A673 (cell line): ENCODE results near the gene HELT. TPM values are rescaled to one million over a fixed set of nuclear protein-coding genes. Genes with fewer than 3 reads are reported as not detected.
A peak's percentile ranks its signal among the peaks of the same experiment; 100 is the strongest.
"Not testable (repeated sequence)": the region's sequence is repeated elsewhere in the genome, so short reads cannot be mapped to it uniquely, and the experiment has no call there.

Experiments used
- BruUV-seq: library from RNA; stranded (reverse); fragments of 400-500 nt; replicated peaks from 2 replicates; lab custom pipeline; 2021; lab: Mats Ljungman, UMichigan
- CTCF ChIA-PET: fragments of 300-600 bp; sonication (Branson Sonifier 250); formaldehyde crosslinking; loops from one replicate; lab custom pipeline; 2022; ENCODE audit warnings: antibody characterized with exemption; lab: Charles Lee
- POLR2A ChIA-PET: fragments of 300-600 bp; sonication (Branson Sonifier 250); formaldehyde crosslinking; loops from one replicate; lab custom pipeline; 2022; ENCODE audit warnings: antibody characterized with exemption; ENCODE audit not compliant: low non-redundant PET; lab: Charles Lee
- DNase-seq: peaks from one replicate; pipeline ENCODE4 v3.0.0-alpha.2; 2015; ENCODE audit warnings: low spot score
- H3K27ac ChIP-seq: fragments of 200-600 bp; sonication (generic); 2 replicates; pipeline ENCODE4 v1.5.1; 2016; ENCODE audit warnings: mixed run types, low read depth, mild to moderate bottlenecking, mixed read lengths, antibody characterized with exemption, low read length; ENCODE audit not compliant: poor library complexity, severe bottlenecking
- H3K27me3 ChIP-seq: fragments of 200-600 bp; sonication (generic); replicated peaks from 2 replicates; pipeline ENCODE4 v1.6.1; 2017; ENCODE audit warnings: mixed run types, low read depth, mild to moderate bottlenecking, mixed read lengths, antibody characterized with exemption, low read length; ENCODE audit not compliant: insufficient read depth, poor library complexity
- H3K36me3 ChIP-seq: fragments of 200-600 bp; sonication (generic); 2 replicates; pipeline ENCODE4 v1.6.1; 2016; ENCODE audit warnings: mixed run types, mild to moderate bottlenecking, mixed read lengths, antibody characterized with exemption, low read length; ENCODE audit not compliant: insufficient read depth, poor library complexity, severe bottlenecking
- H3K4me1 ChIP-seq: fragments of 200-600 bp; sonication (generic); 2 replicates; pipeline ENCODE4 v1.6.1; 2017; ENCODE audit warnings: mixed run types, mild to moderate bottlenecking, mixed read lengths, antibody characterized with exemption, low read length; ENCODE audit not compliant: insufficient read depth, poor library complexity, severe bottlenecking
- H3K4me3 ChIP-seq: fragments of 200-600 bp; sonication (generic); 2 replicates; pipeline ENCODE4 v1.5.1; 2016; ENCODE audit warnings: low read depth, mixed run types, mild to moderate bottlenecking, mixed read lengths, low read length; ENCODE audit not compliant: poor library complexity, severe bottlenecking
- H3K9me3 ChIP-seq: fragments of 200-600 bp; sonication (generic); 2 replicates; pipeline ENCODE4 v1.6.1; 2016; ENCODE audit warnings: mixed run types, low read depth, mild to moderate bottlenecking, mixed read lengths, antibody characterized with exemption, low read length; ENCODE audit not compliant: poor library complexity, severe bottlenecking
- EZH2 ChIP-seq: fragments of 200-600 bp; sonication (generic); IDR thresholded peaks from 2 replicates; pipeline ENCODE4 v1.6.1; 2017; ENCODE audit warnings: borderline replicate concordance, low read depth, mild to moderate bottlenecking, mixed read lengths, antibody characterized with exemption, low read length; ENCODE audit not compliant: poor library complexity, severe bottlenecking
- intact Hi-C: fragments of 100-400 bp; cut with micrococcal nuclease; formaldehyde crosslinking; loops from one replicate; pipeline ENCODE4 v1.10.0; 2022; ENCODE audit not compliant: unreplicated experiment
- total RNA-seq: library from RNA; stranded (reverse); gene quantifications from 2 replicates; pipeline ENCODE4 v1.2.3, GENCODE V29; 2021
- TF ChIP-seq, protein P1 (sequence below): fragments of 300-800, 200-600 bp; sonication (generic); conservative IDR thresholded peaks from 2 replicates; pipeline ENCODE4 v1.5.1; 2017; ENCODE audit warnings: low read depth, mild to moderate bottlenecking, antibody characterized with exemption, low read length, moderate library complexity, mixed read lengths

HELT gene
- total RNA-seq, 1 experiment from 2014 or later: not detected

- BruUV-seq: no TSS peak
- ChIA-PET POLR2A (interaction anchor here (0.5 to 0.6 kb wide), 2 partner anchors 249 to 720 kb away, joined by 3 to 8 read pairs; no protein-coding TSS in a partner anchor), CTCF (interaction anchor here (2.0 kb wide), 1 partner anchor 238 kb away, joined by 12 read pairs; no protein-coding TSS in a partner anchor)
- H3K4me1 ChIP-seq: peaks cover 5% of the 10 kb centered on the region
- H3K27me3 ChIP-seq: no peaks in the 10 kb centered on the region
- TF ChIP-seq, protein P1, sequence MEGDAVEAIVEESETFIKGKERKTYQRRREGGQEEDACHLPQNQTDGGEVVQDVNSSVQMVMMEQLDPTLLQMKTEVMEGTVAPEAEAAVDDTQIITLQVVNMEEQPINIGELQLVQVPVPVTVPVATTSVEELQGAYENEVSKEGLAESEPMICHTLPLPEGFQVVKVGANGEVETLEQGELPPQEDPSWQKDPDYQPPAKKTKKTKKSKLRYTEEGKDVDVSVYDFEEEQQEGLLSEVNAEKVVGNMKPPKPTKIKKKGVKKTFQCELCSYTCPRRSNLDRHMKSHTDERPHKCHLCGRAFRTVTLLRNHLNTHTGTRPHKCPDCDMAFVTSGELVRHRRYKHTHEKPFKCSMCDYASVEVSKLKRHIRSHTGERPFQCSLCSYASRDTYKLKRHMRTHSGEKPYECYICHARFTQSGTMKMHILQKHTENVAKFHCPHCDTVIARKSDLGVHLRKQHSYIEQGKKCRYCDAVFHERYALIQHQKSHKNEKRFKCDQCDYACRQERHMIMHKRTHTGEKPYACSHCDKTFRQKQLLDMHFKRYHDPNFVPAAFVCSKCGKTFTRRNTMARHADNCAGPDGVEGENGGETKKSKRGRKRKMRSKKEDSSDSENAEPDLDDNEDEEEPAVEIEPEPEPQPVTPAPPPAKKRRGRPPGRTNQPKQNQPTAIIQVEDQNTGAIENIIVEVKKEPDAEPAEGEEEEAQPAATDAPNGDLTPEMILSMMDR: peak; percentile 56
- no peak for TF ChIP-seq EZH2
- H3K4me3 ChIP-seq: no peak overlapping the region
- no peaks in the 10 kb centered on the region for H3K9me3 ChIP-seq
- no peaks in the 10 kb centered on the region for H3K36me3 ChIP-seq
- peak; percentile 83 for DNase-seq
- H3K27ac ChIP-seq: no peak overlapping the region
- intact Hi-C loops: loop anchor here (1.0 to 10.0 kb wide), 3 partner anchors 239 to 719 kb away; no protein-coding TSS in a partner anchor
These were observed 34.5 kb upstream of the HELT start for GRCh38 chr4:184983672-184984356.

DNA sequence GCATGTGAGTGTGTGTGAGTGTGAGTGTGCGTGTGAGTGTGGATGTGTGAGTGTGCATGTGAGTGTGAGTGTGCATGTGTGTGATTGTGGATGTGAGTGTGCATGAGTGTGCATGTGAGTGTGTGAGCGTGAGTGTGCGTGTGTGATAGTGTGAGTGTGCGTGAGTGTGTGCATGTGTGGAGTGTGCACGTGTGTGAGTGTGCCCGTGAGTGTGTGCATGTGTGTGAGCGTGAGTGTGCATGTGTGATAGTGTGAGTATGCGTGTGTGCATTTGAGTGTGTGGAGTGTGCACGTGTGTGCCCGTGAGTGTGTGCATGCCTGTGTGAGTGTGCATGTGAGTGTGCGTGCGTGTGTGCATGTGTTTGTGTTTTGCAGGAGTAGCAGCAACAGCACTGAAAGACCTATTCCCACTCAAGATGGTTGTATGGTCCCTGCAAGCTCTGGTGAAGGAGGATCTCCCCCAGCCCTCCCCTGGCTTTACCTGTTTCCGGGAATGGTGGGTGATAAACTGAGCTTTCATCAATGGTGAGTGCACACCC is 30.7 kb upstream of the HELT start:
- no peaks in the 10 kb centered on the region for H3K36me3 ChIP-seq
- no peak overlapping the region for H3K4me3 ChIP-seq
- ChIA-PET POLR2A (no interaction called here), CTCF (no interaction called here)
- intact Hi-C loops: loop anchor here (10.0 kb wide), 1 partner anchor 723 kb away; no protein-coding TSS in a partner anchor
- BruUV-seq: no TSS peak
- no peak for DNase-seq
- H3K4me1 ChIP-seq: peaks cover 5% of the 10 kb centered on the region
- no peak overlapping the region for H3K27ac ChIP-seq
- TF ChIP-seq, protein P1: no peak
- no peak for TF ChIP-seq EZH2
- H3K9me3 ChIP-seq: no peaks in the 10 kb centered on the region
- H3K27me3 ChIP-seq: no peaks in the 10 kb centered on the region

- TF ChIP-seq EZH2: no peak
- intact Hi-C loops: loop anchor here (10.0 kb wide), 1 partner anchor 724 kb away; no protein-coding TSS in a partner anchor
- no peaks in the 10 kb centered on the region for H3K36me3 ChIP-seq
- CTCF ChIA-PET: no interaction called here
- no peak overlapping the region for H3K4me3 ChIP-seq
- no peaks in the 10 kb centered on the region for H3K9me3 ChIP-seq
- no peak for DNase-seq
- H3K27ac ChIP-seq: no peak overlapping the region
- no TSS peak for BruUV-seq
- no peaks in the 10 kb centered on the region for H3K27me3 ChIP-seq
- peaks cover 7% of the 10 kb centered on the region for H3K4me1 ChIP-seq
- POLR2A ChIA-PET: no interaction called here
These were observed 29.7 kb upstream of the HELT start for GRCh38 chr4:184988611-184989010.

DNA sequence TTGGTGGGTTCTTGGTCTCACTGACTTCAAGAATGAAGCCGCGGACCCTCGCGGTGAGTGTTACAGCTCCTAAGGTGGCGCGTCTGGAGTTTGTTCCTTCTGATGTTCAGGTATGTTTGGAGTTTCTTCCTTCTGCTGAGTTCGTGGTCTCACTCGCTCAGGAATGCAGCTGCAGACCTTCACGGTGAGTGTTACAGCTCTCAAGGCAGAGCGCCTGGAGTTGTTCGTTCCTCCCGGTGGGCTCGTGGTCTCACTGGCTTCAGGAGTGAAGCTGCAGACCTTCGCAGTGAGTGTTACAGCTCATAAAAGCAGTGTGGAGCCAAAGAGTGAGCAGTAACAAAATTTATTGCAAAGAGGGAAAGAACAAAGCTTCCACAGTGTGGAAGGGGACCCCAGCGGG is 29.0 kb upstream of the HELT start:
- H3K27me3 ChIP-seq, CTCF ChIA-PET, H3K4me1 ChIP-seq, DNase-seq, H3K27ac ChIP-seq, POLR2A ChIA-PET, H3K9me3 ChIP-seq, H3K4me3 ChIP-seq, H3K36me3 ChIP-seq, BruUV-seq: not testable (repeated sequence)
- intact Hi-C loops: loop anchor here (10.0 kb wide), 1 partner anchor 724 kb away; no protein-coding TSS in a partner anchor

GRCh38 chr4:184990131-184990530 is 28.2 kb upstream of the HELT start:
- H3K27me3 ChIP-seq, BruUV-seq, H3K4me1 ChIP-seq, DNase-seq, H3K4me3 ChIP-seq, H3K9me3 ChIP-seq, H3K27ac ChIP-seq, H3K36me3 ChIP-seq, CTCF ChIA-PET, POLR2A ChIA-PET, intact Hi-C loops: not testable (repeated sequence)
